Smooth muscle cell (in vitro differentiated cells): ENCODE data around the gene UMOD. TPM values are rescaled to one million over a fixed set of nuclear protein-coding genes. Genes with fewer than 3 reads are reported as not detected.

ENCODE experiments used
- DNase-seq: peaks from one replicate; lab custom pipeline; 2025; ENCODE audit not compliant: unreplicated experiment; lab: John Stamatoyannopoulos, UW
- H2AFZ ChIP-seq: fragments of 200-600 bp; sonication (generic); 2 replicates; pipeline ENCODE4 v1.6.0; 2016; ENCODE audit warnings: antibody characterized with exemption, low read depth, mild to moderate bottlenecking
- H3F3A ChIP-seq: fragments of 200-600 bp; sonication (generic); 2 replicates; pipeline ENCODE4 v1.6.0; 2017; ENCODE audit warnings: antibody characterized with exemption, low read depth
- H3K27ac ChIP-seq: fragments of 200-600 bp; sonication (generic); 2 replicates; pipeline ENCODE4 v1.5.1; 2016; ENCODE audit warnings: low read depth, mild to moderate bottlenecking
- H3K27me3 ChIP-seq: fragments of 200-600 bp; sonication (generic); 2 replicates; pipeline ENCODE4 v1.6.1; 2016; ENCODE audit warnings: low read depth, mild to moderate bottlenecking
- H3K36me3 ChIP-seq: fragments of 200-600 bp; sonication (generic); 2 replicates; pipeline ENCODE4 v1.5.1; 2016; ENCODE audit warnings: low read depth
- H3K4me1 ChIP-seq: fragments of 200-600 bp; sonication (generic); 2 replicates; pipeline ENCODE4 v1.5.1; 2016; ENCODE audit warnings: low read depth
- H3K4me2 ChIP-seq: fragments of 200-600 bp; sonication (generic); 2 replicates; pipeline ENCODE4 v1.6.0; 2016; ENCODE audit warnings: mild to moderate bottlenecking
- H3K4me3 ChIP-seq: fragments of 200-600 bp; sonication (generic); 2 replicates; pipeline ENCODE4 v1.5.1; 2016; ENCODE audit warnings: mild to moderate bottlenecking
- H3K79me2 ChIP-seq: fragments of 200-600 bp; sonication (generic); 2 replicates; pipeline ENCODE4 v1.6.0; 2016; ENCODE audit warnings: low read depth, mild to moderate bottlenecking
- H3K9ac ChIP-seq: fragments of 200-600 bp; sonication (generic); 2 replicates; pipeline ENCODE4 v1.6.0; 2016; ENCODE audit warnings: low read depth
- H3K9me3 ChIP-seq: fragments of 200-600 bp; sonication (generic); replicated peaks from 2 replicates; pipeline ENCODE4 v1.5.1; 2016; ENCODE audit warnings: low read depth
- H4K20me1 ChIP-seq: fragments of 200-600 bp; sonication (generic); 2 replicates; pipeline ENCODE4 v1.6.0; 2016; ENCODE audit warnings: low read depth
- CTCF ChIP-seq: fragments of 200-600 bp; sonication (generic); IDR thresholded peaks from 2 replicates; pipeline ENCODE4 v1.5.1; 2017; ENCODE audit warnings: borderline replicate concordance, mild to moderate bottlenecking, antibody characterized with exemption; ENCODE audit not compliant: insufficient read depth, poor library complexity, severe bottlenecking
- WGBS: methylation state at CpG from one replicate; pipeline ENCODE4 v1.1.7; 2016; ENCODE audit warnings: low lambda C conversion rate; 5-methylcytosine and 5-hydroxymethylcytosine counted together
- polyA plus RNA-seq: library from polyadenylated mRNA; unstranded; fragments of >200 nt; fragmentation: Nextera tagmentation; extraction: Ambion mirVana; gene quantifications from 2 replicates; pipeline ENCODE4 v1.2.1, GENCODE V29; 2016
- total RNA-seq: library from RNA; depleted of rRNA; stranded (reverse); fragments of >200 nt; gene quantifications from 2 replicates; pipeline ENCODE4 v1.2.3, GENCODE V29; 2014

The UMOD gene
- total and polyA plus RNA-seq, 2 experiments from 2014 or later: not detected

DNA sequence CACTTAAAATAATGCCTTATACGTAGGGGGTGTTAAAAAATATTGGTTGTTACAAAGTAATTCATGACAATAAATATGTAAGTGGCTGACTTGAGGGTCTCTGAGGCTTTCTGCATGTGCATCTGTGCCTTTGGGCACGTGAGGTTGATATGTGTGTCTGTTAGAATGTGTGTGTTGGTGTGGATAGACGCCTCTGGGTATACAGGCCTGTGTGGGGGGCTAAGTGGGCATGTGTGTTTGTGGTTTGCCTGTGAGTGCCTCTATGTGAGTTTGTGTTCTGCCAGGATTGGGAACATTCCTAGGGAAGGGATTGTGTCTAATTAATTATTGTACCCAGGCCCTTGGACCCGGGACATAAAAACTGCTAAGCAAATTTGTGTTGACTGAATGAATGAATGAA is 44.2 kb downstream of the UMOD start:
- no peaks in the 10 kb centered on the region for H4K20me1 ChIP-seq
- 86% methylated on average over 4 of the region's 4 CpGs for WGBS
- H3K4me3 ChIP-seq: no peak overlapping the region
- no peak overlapping the region for H3K27ac ChIP-seq
- no peak overlapping the region for H2AFZ ChIP-seq
- H3K9me3 ChIP-seq: no peaks in the 10 kb centered on the region
- no peaks in the 10 kb centered on the region for H3F3A ChIP-seq
- H3K79me2 ChIP-seq: no peaks in the 10 kb centered on the region
- H3K36me3 ChIP-seq: no peaks in the 10 kb centered on the region
- H3K4me2 ChIP-seq: no peak overlapping the region
- H3K27me3 ChIP-seq: peaks cover 6% of the 10 kb centered on the region
- H3K4me1 ChIP-seq: no peaks in the 10 kb centered on the region
- DNase-seq: no peak
- no peak overlapping the region for H3K9ac ChIP-seq
- TF ChIP-seq CTCF: no peak

DNA sequence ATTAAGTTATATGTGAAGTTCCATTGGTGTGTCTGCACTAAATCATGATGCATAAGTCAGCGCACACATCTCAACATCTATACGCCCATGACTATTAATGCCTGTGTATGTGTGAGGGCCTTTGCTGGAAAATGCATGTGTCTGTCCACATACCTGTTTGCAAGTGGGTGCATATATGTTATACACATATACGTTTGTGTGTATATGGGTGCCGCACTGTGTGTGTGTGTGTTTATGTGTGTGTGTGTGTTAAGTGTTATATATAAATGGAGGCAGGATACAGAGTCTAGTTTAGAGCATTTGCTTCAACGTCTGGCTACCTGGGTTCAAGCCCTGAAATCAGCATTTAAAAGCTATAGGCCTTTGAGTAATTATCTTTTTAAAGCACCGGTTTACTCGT is 44.7 kb downstream of the UMOD start:
- no peaks in the 10 kb centered on the region for H3K9me3 ChIP-seq
- no peak overlapping the region for H3K9ac ChIP-seq
- H3K79me2 ChIP-seq: no peaks in the 10 kb centered on the region
- peaks cover 6% of the 10 kb centered on the region for H3K27me3 ChIP-seq
- no peaks in the 10 kb centered on the region for H3F3A ChIP-seq
- TF ChIP-seq CTCF: no peak
- 89% methylated on average over 7 of the region's 7 CpGs for WGBS
- H2AFZ ChIP-seq: no peak overlapping the region
- H4K20me1 ChIP-seq: no peaks in the 10 kb centered on the region
- no peak overlapping the region for H3K4me2 ChIP-seq
- H3K4me1 ChIP-seq: no peaks in the 10 kb centered on the region
- no peak overlapping the region for H3K4me3 ChIP-seq
- H3K36me3 ChIP-seq: no peaks in the 10 kb centered on the region
- DNase-seq: no peak
- H3K27ac ChIP-seq: no peak overlapping the region

DNA sequence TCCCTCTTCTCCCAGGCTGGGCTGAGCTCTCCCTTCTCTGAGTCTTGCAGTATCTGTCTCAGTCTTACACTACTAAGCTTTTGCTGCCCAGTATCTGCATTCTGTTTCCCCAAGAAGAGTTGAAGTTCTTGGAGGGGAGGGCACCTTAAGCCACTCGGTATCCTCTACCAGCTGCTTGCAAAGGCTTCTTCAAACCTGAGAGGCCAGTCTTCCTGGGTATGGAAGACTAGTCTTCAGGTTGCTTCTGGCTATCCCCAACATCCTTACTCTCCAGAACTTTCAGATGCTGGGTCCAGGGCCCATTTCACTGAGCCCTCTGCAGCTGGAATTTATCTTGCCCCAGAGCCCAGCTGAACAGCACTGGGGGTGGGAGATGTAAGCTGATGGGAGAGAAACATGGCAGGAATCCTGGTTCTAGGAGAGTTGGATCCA is 45.3 kb downstream of the UMOD start:
- no peak for TF ChIP-seq CTCF
- no peak for DNase-seq

DNA sequence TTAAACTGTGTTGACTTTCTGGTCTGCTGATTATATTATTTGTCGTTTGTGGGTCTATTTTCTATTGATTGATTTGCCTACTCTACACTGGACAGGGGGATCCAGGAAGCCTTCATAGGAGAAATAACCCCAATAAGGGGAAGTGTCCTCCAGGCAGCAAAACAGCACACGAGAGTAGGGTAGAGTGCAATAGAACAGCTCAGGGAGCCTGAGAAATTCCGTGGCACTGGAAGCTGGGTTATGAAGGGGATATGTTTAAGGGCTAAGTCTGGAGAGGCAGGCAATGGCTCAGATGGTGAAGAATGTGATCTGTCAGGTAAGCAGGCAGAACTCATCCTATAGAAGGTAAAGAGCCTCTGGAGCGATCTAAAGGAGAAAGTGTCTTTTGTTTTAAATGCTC is 46.1 kb downstream of the UMOD start:
- Histone ChIP-seq H3K27ac (no peak overlapping the region), H3K9ac (no peak overlapping the region), H3K27me3 (peaks cover 6% of the 10 kb centered on the region), H4K20me1 (no peaks in the 10 kb centered on the region), H3F3A (no peaks in the 10 kb centered on the region), H2AFZ (no peak overlapping the region), H3K4me1 (no peaks in the 10 kb centered on the region), H3K4me2 (no peak overlapping the region), H3K9me3 (no peaks in the 10 kb centered on the region), H3K36me3 (no peaks in the 10 kb centered on the region), H3K79me2 (no peaks in the 10 kb centered on the region), H3K4me3 (no peak overlapping the region)
- WGBS: 71% methylated on average over 4 of the region's 4 CpGs
- no peak for DNase-seq
- no peak for TF ChIP-seq CTCF

More for the DNA sequence above, 45.3 kb downstream of the UMOD start:
- Histone ChIP-seq H2AFZ (no peak overlapping the region), H4K20me1 (no peaks in the 10 kb centered on the region), H3K79me2 (no peaks in the 10 kb centered on the region), H3K27ac (no peak overlapping the region), H3F3A (no peaks in the 10 kb centered on the region), H3K27me3 (peaks cover 6% of the 10 kb centered on the region), H3K4me2 (no peak overlapping the region), H3K4me3 (no peak overlapping the region), H3K9ac (no peak overlapping the region), H3K9me3 (no peaks in the 10 kb centered on the region), H3K36me3 (no peaks in the 10 kb centered on the region), H3K4me1 (no peaks in the 10 kb centered on the region)
- WGBS: 84% methylated on average over 1 of the region's 1 CpG
